ENCODE measurements around the gene CRACR2A.

- TF ChIP-seq CTCF (conservative IDR thresholded peaks at IDR 0.05; ENCODE audit: low read length) (no peak), EZH2phosphoT487 (IDR thresholded peaks at IDR 0.05; ENCODE audit: borderline replicate concordance, low read depth, low read length) (no peak)
Observed at GRCh38 chr12:3747543-3747942, 5.4 kb downstream of the CRACR2A start.
